Liver (tissue), 9 donors: ENCODE measurements around the gene EDA. TPM values are rescaled to one million over a fixed set of nuclear protein-coding genes. Genes with fewer than 3 reads are reported as not detected.
A peak's percentile ranks its signal among the peaks of the same experiment; 100 is the strongest.

Experiments used
- DNase-seq: peaks from one replicate; pipeline ENCODE4 v3.0.0-alpha.2; 2017; ENCODE audit warnings: low spot score
- H3K27ac ChIP-seq, 2 donors: one replicate each; pipeline ENCODE4 v1.7.0; 2013; ENCODE audit warnings: inconsistent platforms in 2 of 2, low read length in 2 of 2, control low read depth in 1 of 2, low read depth in 1 of 2, mild to moderate bottlenecking in 1 of 2
- H3K27me3 ChIP-seq, 4 donors: one replicate each; pipeline versions ENCODE4 v1.6.1 to v1.7.0; 2013; ENCODE audit warnings: low read length in 3 of 4, inconsistent platforms in 1 of 4, mild to moderate bottlenecking in 1 of 4, moderate library complexity in 1 of 4; ENCODE audit not compliant: control insufficient read depth in 4 of 4, insufficient read depth in 4 of 4
- H3K36me3 ChIP-seq, 4 donors: one replicate each; pipeline versions ENCODE4 v1.6.1 to v1.7.0; 2013; ENCODE audit warnings: low read length in 3 of 4, mild to moderate bottlenecking in 3 of 4, low read depth in 1 of 4, moderate library complexity in 1 of 4; ENCODE audit not compliant: control insufficient read depth in 4 of 4, insufficient read depth in 3 of 4
- H3K4me1 ChIP-seq, 4 donors: one replicate each; pipeline versions ENCODE4 v1.6.1 to v1.7.0; 2013; ENCODE audit warnings: low read length in 3 of 4, mild to moderate bottlenecking in 3 of 4, moderate library complexity in 1 of 4; ENCODE audit not compliant: control insufficient read depth in 4 of 4, insufficient read depth in 4 of 4
- H3K4me3 ChIP-seq, 3 donors: one replicate each; pipeline versions ENCODE4 v1.6.1 to v1.7.0; 2013; ENCODE audit warnings: low read length in 3 of 3, control low read depth in 1 of 3, low read depth in 1 of 3, mild to moderate bottlenecking in 1 of 3
- H3K9ac ChIP-seq, 2 donors: one replicate each; pipeline ENCODE4 v1.7.0; 2013; ENCODE audit warnings: low read length in 2 of 2, mild to moderate bottlenecking in 2 of 2, moderate library complexity in 2 of 2, control low read depth in 1 of 2, low read depth in 1 of 2
- H3K9me3 ChIP-seq, 4 donors: one replicate each; pipeline versions ENCODE4 v1.6.1 to v1.7.0; 2013; ENCODE audit warnings: low read length in 3 of 4; ENCODE audit not compliant: control insufficient read depth in 4 of 4
- ATF3 ChIP-seq: IDR thresholded peaks from 2 replicates; pipeline ENCODE4 v1.6.1; 2016; ENCODE audit warnings: antibody characterized with exemption
- CTCF ChIP-seq: fragments of 150-350 bp; IDR thresholded peaks from 2 replicates; pipeline ENCODE4 v1.5.1; 2017; ENCODE audit warnings: improper control_type of control experiment, low read depth, low read length; ENCODE audit not compliant: missing input control
- FOXA1 ChIP-seq: IDR thresholded peaks from 2 replicates; pipeline ENCODE4 v1.6.1; 2016; ENCODE audit warnings: antibody characterized with exemption
- FOXA2 ChIP-seq: IDR thresholded peaks from 2 replicates; pipeline ENCODE4 v1.6.1; 2016; ENCODE audit warnings: antibody characterized with exemption
- GABPA ChIP-seq, 2 donors: IDR thresholded peaks in 1 of 2; conservative IDR thresholded peaks in 1 of 2; 2 replicates each; pipeline ENCODE4 v1.6.1; 2016; ENCODE audit warnings: antibody characterized with exemption in 2 of 2, mild to moderate bottlenecking in 1 of 2, moderate library complexity in 1 of 2
- HNF4A ChIP-seq, 2 donors: conservative IDR thresholded peaks; 2 replicates each; pipeline ENCODE4 v1.6.1; 2016; ENCODE audit warnings: antibody characterized with exemption in 2 of 2, mild to moderate bottlenecking in 2 of 2
- HNF4G ChIP-seq: IDR thresholded peaks from 2 replicates; pipeline ENCODE4 v1.6.1; 2016; ENCODE audit warnings: antibody characterized with exemption
- JUND ChIP-seq, 2 donors: IDR thresholded peaks; 2 replicates each; pipeline ENCODE4 v1.6.1; 2016; ENCODE audit warnings: antibody characterized with exemption in 2 of 2
- MAX ChIP-seq: IDR thresholded peaks from 2 replicates; pipeline ENCODE4 v1.6.1; 2016; ENCODE audit warnings: antibody characterized with exemption
- RAD21 ChIP-seq, 2 donors: IDR thresholded peaks; 2 replicates each; pipeline ENCODE4 v1.6.1; 2016; ENCODE audit warnings: antibody characterized with exemption in 2 of 2, mild to moderate bottlenecking in 2 of 2
- REST ChIP-seq: IDR thresholded peaks from 2 replicates; pipeline ENCODE4 v1.6.1; 2016; ENCODE audit warnings: antibody characterized with exemption, mild to moderate bottlenecking
- RXRA ChIP-seq, 2 donors: IDR thresholded peaks; 2 replicates each; pipeline ENCODE4 v1.6.1; 2017 to 2018; ENCODE audit warnings: antibody characterized with exemption in 2 of 2, mild to moderate bottlenecking in 1 of 2
- SP1 ChIP-seq: IDR thresholded peaks from 2 replicates; pipeline ENCODE4 v1.6.1; 2018; ENCODE audit warnings: antibody characterized with exemption, mild to moderate bottlenecking
- YY1 ChIP-seq: IDR thresholded peaks from 2 replicates; pipeline ENCODE4 v1.6.1; 2016; ENCODE audit warnings: antibody characterized with exemption, mild to moderate bottlenecking
- ZBTB33 ChIP-seq: IDR thresholded peaks from 2 replicates; pipeline ENCODE4 v1.6.1; 2016; ENCODE audit warnings: antibody characterized with exemption
- WGBS: extraction: QIAGEN DNeasy Blood & Tissue Kit; methylation state at CpG from one replicate; pipeline ENCODE4 v1.1.7; 2013; 5-methylcytosine and 5-hydroxymethylcytosine counted together
- polyA plus RNA-seq, 2 donors: library from polyadenylated mRNA; stranded (reverse) in 1 of 2; unstranded in 1 of 2; fragments of 200-250 nt in 1 of 2; fragments of >200 nt in 1 of 2; fragmentation: Nextera tagmentation in 1 of 2; extraction: Ambion mirVana in 1 of 2; gene quantifications; one replicate each; pipeline versions ENCODE4 v1.2.1 to v1.2.3, GENCODE V29; 2013 to 2015
- total RNA-seq, 2 donors: library from RNA; depleted of rRNA; stranded (reverse); fragments of >200 nt; gene quantifications; one replicate each; pipeline ENCODE4 v1.2.3, GENCODE V29; 2014
- donor health status: healthy.
- donor health status: healthy.
- donor health status: healthy.
- donor health status: healthy.
- donor health status: healthy.

Gene EDA
- total and polyA plus RNA-seq, 4 donors = 0.39 to 2.6 (median 1.5) TPM

GRCh38 chrX:69616457-69617203 lies 717 bp downstream of the EDA start:
- Histone ChIP-seq H3K4me3 (peak overlapping the region; percentile 49 to 63 (median 57)), H3K4me1 (peaks cover 0 to 10% (median 3%) of the 10 kb centered on the region in 4 donors), H3K27ac (no peak overlapping the region), H3K9ac (no peak overlapping the region), H3K36me3 (no peaks in the 10 kb centered on the region), H3K27me3 (no peaks in the 10 kb centered on the region), H3K9me3 (no peaks in the 10 kb centered on the region)
- 2% methylated on average over 53 of the region's 53 CpGs for WGBS
- DNase-seq = peak; percentile 30
- TF ChIP-seq SP1 (no peak), RXRA (IDR thresholded peaks at IDR 0.05) (no peak), GABPA (IDR thresholded peaks at IDR 0.05 in 1 of 2, conservative IDR thresholded peaks at IDR 0.05 in 1 of 2) (no peak), HNF4A (conservative IDR thresholded peaks at IDR 0.05) (no peak), REST (no peak), FOXA2 (no peak)

GRCh38 chrX:69618803-69619202 lies 2.9 kb downstream of the EDA start:
- DNase-seq = no peak
- Histone ChIP-seq H3K27ac (no peak overlapping the region), H3K9ac (no peak overlapping the region), H3K9me3 (no peaks in the 10 kb centered on the region), H3K27me3 (no peaks in the 10 kb centered on the region), H3K4me3 (no peak overlapping the region), H3K36me3 (no peaks in the 10 kb centered on the region), H3K4me1 (peaks cover 0 to 10% (median 3%) of the 10 kb centered on the region in 4 donors)
- 0% methylated on average over 1 of the region's 1 CpG for WGBS
- TF ChIP-seq YY1 (no peak), CTCF (peak; percentile 56), RXRA (IDR thresholded peaks at IDR 0.05) (no peak), HNF4G (no peak), JUND (IDR thresholded peaks at IDR 0.05) (no peak), RAD21 (IDR thresholded peaks at IDR 0.05) (peak; percentile 64 to 75)

GRCh38 chrX:69626129-69626528 lies 10.2 kb downstream of the EDA start:
- WGBS = 67% methylated on average over 1 of the region's 1 CpG
- Histone ChIP-seq H3K27ac (no peak overlapping the region), H3K27me3 (no peaks in the 10 kb centered on the region), H3K36me3 (no peaks in the 10 kb centered on the region), H3K9ac (no peak overlapping the region), H3K9me3 (no peaks in the 10 kb centered on the region), H3K4me3 (no peak overlapping the region), H3K4me1 (no peaks in the 10 kb centered on the region)
- no peak for DNase-seq
- no peak for TF ChIP-seq REST
- TF ChIP-seq MAX = no peak
- TF ChIP-seq ATF3 = no peak
- TF ChIP-seq JUND (IDR thresholded peaks at IDR 0.05) = no peak
- no peak for TF ChIP-seq YY1
- TF ChIP-seq ZBTB33 = no peak
- TF ChIP-seq FOXA1 = no peak
- TF ChIP-seq FOXA2 = no peak
- TF ChIP-seq SP1 = no peak
